IMR-90 (cell line): ENCODE results near the gene FBXL5. TPM values are rescaled to one million over a fixed set of nuclear protein-coding genes. Genes with fewer than 3 reads are reported as not detected.

ENCODE experiments used
- ATAC-seq: fragments of 200-7000 bp; cut with Tn5 transposase; 2 replicates; pipeline ENCODE4 v1.9.1; 2020; ENCODE audit warnings: low read depth, mild to moderate bottlenecking, moderate library complexity
- BruUV-seq: library from RNA; stranded (reverse); fragments of 400-500 nt; replicated peaks from 2 replicates; lab custom pipeline; 2021; lab: Mats Ljungman, UMichigan
- CTCF ChIA-PET: fragments of 300-600 bp; formaldehyde crosslinking; extraction: SDS; loops from one replicate; lab custom pipeline; 2021; ENCODE audit warnings: antibody characterized with exemption; lab: Yijun Ruan, JAX
- POLR2A ChIA-PET: fragments of 300-600 bp; sonication (Branson Sonifier 250); formaldehyde crosslinking; loops from one replicate; lab custom pipeline; 2022; ENCODE audit warnings: antibody characterized with exemption; ENCODE audit not compliant: unreplicated experiment; lab: Charles Lee
- DNase-seq: peaks from one replicate; pipeline ENCODE4 v3.0.0; 2013
- H2AFZ ChIP-seq: replicated peaks from 2 replicates; pipeline ENCODE3; 2013; ENCODE audit warnings: low read length, mild to moderate bottlenecking; ENCODE audit not compliant: poor library complexity
- H2AK5ac ChIP-seq: 2 replicates; pipeline ENCODE4 v1.6.1; 2013; ENCODE audit warnings: low read depth, low read length, inconsistent platforms
- H2AK9ac ChIP-seq: replicated peaks from 2 replicates; pipeline ENCODE3; 2013; ENCODE audit warnings: mild to moderate bottlenecking, low read depth, low read length, moderate library complexity; ENCODE audit not compliant: poor library complexity
- H2BK120ac ChIP-seq: 2 replicates; pipeline ENCODE4 v1.6.1; 2013; ENCODE audit warnings: low read depth, low read length, inconsistent platforms
- H2BK15ac ChIP-seq: 3 replicates; pipeline ENCODE4 v1.6.1; 2013; ENCODE audit warnings: low read depth, low read length, inconsistent platforms
- H2BK20ac ChIP-seq: 2 replicates; pipeline ENCODE4 v1.6.1; 2013; ENCODE audit warnings: low read depth, mild to moderate bottlenecking, inconsistent platforms, low read length, moderate library complexity
- H2BK5ac ChIP-seq: 2 replicates; pipeline ENCODE4 v1.6.1; 2013; ENCODE audit warnings: mild to moderate bottlenecking, low read depth, low read length, inconsistent platforms; ENCODE audit not compliant: poor library complexity, severe bottlenecking
- H3K14ac ChIP-seq: replicated peaks from 2 replicates; pipeline ENCODE4 v1.6.1; 2013; ENCODE audit warnings: low read depth, low read length, inconsistent platforms
- H3K18ac ChIP-seq: 2 replicates; pipeline ENCODE4 v1.6.1; 2013; ENCODE audit warnings: low read depth, low read length, control low read depth
- H3K23ac ChIP-seq: 2 replicates; pipeline ENCODE4 v1.6.1; 2013; ENCODE audit warnings: low read depth, low read length, inconsistent platforms
- H3K27ac ChIP-seq: 2 replicates; pipeline ENCODE4 v1.5.1; 2013; ENCODE audit warnings: mild to moderate bottlenecking, control low read depth, low read length; ENCODE audit not compliant: insufficient read depth
- H3K27me3 ChIP-seq: 2 replicates; pipeline ENCODE4 v1.6.1; 2013; ENCODE audit warnings: low read length; ENCODE audit not compliant: control insufficient read depth, insufficient read depth
- H3K36me3 ChIP-seq: 2 replicates; pipeline ENCODE4 v1.6.1; 2013; ENCODE audit warnings: low read length, mixed read lengths; ENCODE audit not compliant: control insufficient read depth, insufficient read depth
- H3K4ac ChIP-seq: 2 replicates; pipeline ENCODE4 v1.6.1; 2013; ENCODE audit warnings: low read depth, low read length, inconsistent platforms
- H3K4me1 ChIP-seq: 2 replicates; pipeline ENCODE4 v1.6.1; 2013; ENCODE audit warnings: low read length, mixed read lengths; ENCODE audit not compliant: control insufficient read depth, insufficient read depth
- H3K4me2 ChIP-seq: 2 replicates; pipeline ENCODE4 v1.6.1; 2013; ENCODE audit warnings: low read depth, mild to moderate bottlenecking, control low read depth, low read length, moderate library complexity
- H3K4me3 ChIP-seq: 2 replicates; pipeline ENCODE4 v1.5.1; 2013; ENCODE audit warnings: low read depth, mild to moderate bottlenecking, control low read depth, low read length, moderate library complexity; ENCODE audit not compliant: insufficient read depth
- H3K56ac ChIP-seq: 2 replicates; pipeline ENCODE4 v1.6.1; 2013; ENCODE audit warnings: low read length, inconsistent platforms; ENCODE audit not compliant: insufficient read depth; ENCODE audit errors: extremely low read depth
- H3K79me1 ChIP-seq, 2 experiments: 2 replicates each; pipeline ENCODE4 v1.6.1; 2013; ENCODE audit warnings: low read length in 2 of 2, inconsistent platforms in 1 of 2, low read depth in 1 of 2
- H3K9ac ChIP-seq: 2 replicates; pipeline ENCODE4 v1.6.1; 2013; ENCODE audit warnings: low read depth, low read length, control low read depth
- H3K9me1 ChIP-seq: 2 replicates; pipeline ENCODE4 v1.6.1; 2013; ENCODE audit warnings: low read length, inconsistent platforms; ENCODE audit not compliant: insufficient read depth
- H3K9me3 ChIP-seq: 2 replicates; pipeline ENCODE4 v1.6.1; 2013; ENCODE audit warnings: low read length; ENCODE audit not compliant: control insufficient read depth, insufficient read depth
- H4K20me1 ChIP-seq: 2 replicates; pipeline ENCODE4 v1.6.1; 2013; ENCODE audit warnings: low read length, inconsistent platforms; ENCODE audit not compliant: insufficient read depth
- H4K5ac ChIP-seq: 2 replicates; pipeline ENCODE4 v1.6.1; 2013; ENCODE audit warnings: mild to moderate bottlenecking, low read depth, low read length, control low read depth
- H4K8ac ChIP-seq, 2 experiments: 2 replicates each; pipeline ENCODE4 v1.6.1; 2013; ENCODE audit warnings: low read depth in 2 of 2, low read length in 2 of 2, control low read depth in 1 of 2, inconsistent platforms in 1 of 2
- H4K91ac ChIP-seq: 2 replicates; pipeline ENCODE4 v1.6.1; 2013; ENCODE audit warnings: low read depth, low read length, inconsistent platforms; ENCODE audit not compliant: insufficient read depth
- BHLHE40 ChIP-seq: fragments of 150-350 bp; IDR thresholded peaks from 2 replicates; pipeline ENCODE4 v1.6.1; 2016; ENCODE audit warnings: mild to moderate bottlenecking, low read depth, low read length
- CHD1 ChIP-seq: IDR thresholded peaks from 2 replicates; pipeline ENCODE4 v1.6.1; 2012; ENCODE audit warnings: low read depth, low read length, improper control_type of control experiment
- MXI1 ChIP-seq: IDR thresholded peaks from 2 replicates; pipeline ENCODE4 v1.6.1; 2012; ENCODE audit warnings: low read depth, mild to moderate bottlenecking, low read length, moderate library complexity, borderline replicate concordance
- NFE2L2 ChIP-seq: fragments of 150-350 bp; IDR thresholded peaks from 2 replicates; pipeline ENCODE4 v1.6.1; 2016; ENCODE audit warnings: low read depth, mild to moderate bottlenecking, low read length
- POLR2A ChIP-seq: IDR thresholded peaks from 2 replicates; pipeline ENCODE4 v1.6.1; 2012; ENCODE audit warnings: mild to moderate bottlenecking, low read depth, low read length
- RAD21 ChIP-seq: IDR thresholded peaks from 2 replicates; pipeline ENCODE4 v1.6.1; 2012; ENCODE audit warnings: low read length, improper control_type of control experiment
- SMC3 ChIP-seq: fragments of 150-350 bp; IDR thresholded peaks from 2 replicates; pipeline ENCODE4 v1.6.1; 2016; ENCODE audit warnings: low read depth, mild to moderate bottlenecking, antibody characterized with exemption, low read length, moderate library complexity
- WGBS, 2 experiments: methylation state at CpG; one replicate each; pipeline versions ENCODE4 v1.1.5 to v1.1.7; 2013; ENCODE audit warnings: missing lambda C conversion rate in 2 of 2; ENCODE audit not compliant: insufficient read length in 1 of 2; ENCODE audit errors: extremely low coverage in 2 of 2; 5-methylcytosine and 5-hydroxymethylcytosine counted together
- dilution Hi-C: fragments of 300-500 bp; cut with HindIII; formaldehyde crosslinking; loops from one replicate; pipeline ENCODE4 v1.14.3; 2018; ENCODE audit warnings: low sequenced_read_pairs; ENCODE audit not compliant: unreplicated experiment
- in situ Hi-C: fragments of 300-500 bp; cut with MboI; formaldehyde crosslinking; loops from 3 replicates; pipeline ENCODE4 v1.14.3; 2019; ENCODE audit warnings: low sequenced_read_pairs, inconsistent platforms, mixed read lengths
- intact Hi-C: fragments of 100-400 bp; cut with micrococcal nuclease; formaldehyde crosslinking; loops from 2 replicates; pipeline ENCODE4 v1.10.0; 2022
- polyA plus RNA-seq, 3 experiments: library from polyadenylated mRNA; depleted of rRNA; stranded (reverse); fragments of >200 nt; gene quantifications; 2 replicates each; pipeline ENCODE4 v1.2.3, GENCODE V29; 2012; ENCODE audit warnings: low replicate concordance in 1 of 3
- total RNA-seq: library from RNA; depleted of rRNA; stranded (reverse); fragments of >200 nt; gene quantifications from 2 replicates; pipeline ENCODE4 v1.2.3, GENCODE V29; 2012

FBXL5 gene
- total and polyA plus RNA-seq, 2 of the 4 experiments (the other 2 are of a cell fraction) = 20.3 to 62.6 TPM

DNA sequence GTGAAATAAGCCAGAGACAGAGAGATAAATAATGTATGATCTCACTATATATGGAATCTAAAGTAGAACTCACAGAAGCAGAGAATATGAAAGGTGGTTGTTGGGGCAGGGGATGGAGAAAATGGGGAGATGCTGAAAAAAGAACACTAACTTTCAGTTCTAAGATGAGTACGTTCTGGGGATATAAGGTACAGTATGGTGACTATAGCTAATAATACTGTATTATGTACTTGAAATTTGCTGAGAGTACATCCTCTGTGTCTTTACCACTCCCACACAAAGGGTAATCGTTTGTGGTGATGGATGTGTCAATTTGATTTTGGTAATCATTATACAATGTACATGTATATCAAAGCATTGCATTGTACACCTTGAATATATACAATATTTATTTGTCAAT lies 6.6 kb downstream of the FBXL5 start:
- Histone ChIP-seq H3K9me3 (no peaks in the 10 kb centered on the region), H4K91ac (no peak overlapping the region), H4K20me1 (peaks cover 50% of the 10 kb centered on the region; the same call in 1 of the 2 replicates), H3K23ac (no peak overlapping the region), H2BK5ac (no peak overlapping the region), H2AK9ac (no peak overlapping the region), H3K27ac (no peak overlapping the region), H3K4ac (no peak overlapping the region), H3K36me3 (no peaks in the 10 kb centered on the region), H3K27me3 (no peaks in the 10 kb centered on the region), H2BK20ac (no peak overlapping the region), H3K4me2 (no peak overlapping the region), H4K5ac (no peak overlapping the region), H3K14ac (no peak overlapping the region), H2AFZ (no peak overlapping the region), H2AK5ac (no peak overlapping the region), H3K79me1 (peaks cover 6 to 40% of the 10 kb centered on the region in 2 experiments; a peak in 3 of 4 replicates), H3K56ac (no peak overlapping the region), H2BK120ac (no peak overlapping the region), H3K18ac (no peak overlapping the region), H3K4me3 (no peak overlapping the region), H3K9me1 (no peaks in the 10 kb centered on the region), H2BK15ac (no peak overlapping the region), H4K8ac (no peak overlapping the region), H3K9ac (no peak overlapping the region), H3K4me1 (no peaks in the 10 kb centered on the region; the same call in 1 of the 2 replicates)
- BruUV-seq = no TSS peak
- intact Hi-C loops (no loop called here), dilution Hi-C loops (no loop called here), in situ Hi-C loops (no loop called here)
- DNase-seq = no peak
- WGBS, 2 experiments = no CpG with 5 or more reads among the region's 2 CpGs
- TF ChIP-seq MXI1 = no peak
- TF ChIP-seq CHD1 = no peak
- no peak for TF ChIP-seq RAD21
- TF ChIP-seq SMC3 = no peak
- TF ChIP-seq POLR2A = no peak
- no peak for TF ChIP-seq BHLHE40
- TF ChIP-seq NFE2L2 = no peak
- CTCF ChIA-PET = interaction anchor here (0.6 to 0.7 kb wide), 2 partner anchors 10 to 270 kb away, joined by 3 read pairs; no protein-coding TSS in a partner anchor
- POLR2A ChIA-PET = no interaction called here
- no peak for ATAC-seq
